HepG2 (cell line): ENCODE data around the gene ZNF582. TPM values are rescaled to one million over a fixed set of nuclear protein-coding genes. Genes with fewer than 3 reads are reported as not detected.

Experiments
- EHMT2 ChIP-seq: fragments of 200-600 bp; sonication (generic); IDR thresholded peaks from 2 replicates; pipeline ENCODE4 v1.7.0; 2017; ENCODE audit warnings: antibody characterized with exemption, low read depth, low read length, borderline replicate concordance
- ELF3 ChIP-seq: IDR thresholded peaks from 2 replicates; pipeline ENCODE4 v1.6.1; 2016; ENCODE audit warnings: missing genetic modification reagents, missing compliant biosample characterization
- HCFC1 ChIP-seq: fragments of 150-350 bp; IDR thresholded peaks from 2 replicates; pipeline ENCODE4 v1.6.1; 2014; ENCODE audit warnings: low read depth, low read length
- HHEX ChIP-seq: IDR thresholded peaks from 2 replicates; pipeline ENCODE4 v1.6.1; 2016; ENCODE audit warnings: control low read depth
- HNRNPK ChIP-seq: fragments of 200-400 bp; formaldehyde crosslinking; IDR thresholded peaks from 2 replicates; pipeline ENCODE4 v1.6.1; 2018; ENCODE audit warnings: low read length, low read depth, moderate library complexity, mild to moderate bottlenecking; ENCODE audit not compliant: poor library complexity, severe bottlenecking
- MAFG ChIP-seq: sonication (generic); formaldehyde crosslinking; IDR thresholded peaks from 2 replicates; pipeline ENCODE4 v1.5.1; 2020; ENCODE audit warnings: mild to moderate bottlenecking, missing genetic modification reagents
- MAZ ChIP-seq, 2 experiments: sonication (generic) in 1 of 2; formaldehyde crosslinking in 1 of 2; IDR thresholded peaks; 2 replicates each; pipeline versions ENCODE4 v1.5.0 to v1.6.1; 2012 to 2020; ENCODE audit warnings: low read depth in 2 of 2, mild to moderate bottlenecking in 2 of 2, borderline replicate concordance in 1 of 2, improper control_type of control experiment in 1 of 2, low read length in 1 of 2, missing genetic modification reagents in 1 of 2, moderate library complexity in 1 of 2
- PHF8 ChIP-seq: sonication (generic); formaldehyde crosslinking; IDR thresholded peaks from 2 replicates; pipeline ENCODE4 v1.5.0; 2020; ENCODE audit warnings: missing genetic modification reagents
- REPIN1 ChIP-seq: sonication (generic); formaldehyde crosslinking; IDR thresholded peaks from 2 replicates; pipeline ENCODE4 v1.8.0; 2022; ENCODE audit warnings: missing genetic modification reagents, low read depth, mild to moderate bottlenecking, borderline replicate concordance
- SAFB2 ChIP-seq: sonication (generic); formaldehyde crosslinking; IDR thresholded peaks from 2 replicates; pipeline ENCODE4 v1.5.1; 2020; ENCODE audit warnings: missing genetic modification reagents, low read depth, mild to moderate bottlenecking, borderline replicate concordance
- SALL2 ChIP-seq: sonication (generic); formaldehyde crosslinking; IDR thresholded peaks from 2 replicates; pipeline ENCODE4 v1.8.1; 2023; ENCODE audit warnings: mild to moderate bottlenecking, missing genetic modification reagents, inconsistent platforms
- TBP ChIP-seq: sonication (generic); formaldehyde crosslinking; IDR thresholded peaks from 2 replicates; pipeline ENCODE4 v1.5.0; 2020; ENCODE audit warnings: missing genetic modification reagents
- YEATS2 ChIP-seq: sonication (generic); formaldehyde crosslinking; IDR thresholded peaks from 2 replicates; pipeline ENCODE4 v1.4.0; 2020; ENCODE audit warnings: missing genetic modification reagents, borderline replicate concordance
- ZBTB20 ChIP-seq: sonication (generic); formaldehyde crosslinking; IDR thresholded peaks from 2 replicates; pipeline ENCODE4 v1.8.1; 2023; ENCODE audit warnings: missing genetic modification reagents, low read depth, mild to moderate bottlenecking, borderline replicate concordance
- ZNF136 ChIP-seq: sonication (generic); formaldehyde crosslinking; IDR thresholded peaks from 2 replicates; pipeline ENCODE4 v1.8.1; 2022; ENCODE audit warnings: low read depth, mild to moderate bottlenecking, moderate library complexity, missing genetic modification reagents
- ZNF143 ChIP-seq: sonication (generic); formaldehyde crosslinking; IDR thresholded peaks from 2 replicates; pipeline ENCODE4 v1.4.0; 2020; ENCODE audit warnings: missing genetic modification reagents
- ZNF224 ChIP-seq: sonication (generic); formaldehyde crosslinking; IDR thresholded peaks from 2 replicates; pipeline ENCODE4 v1.5.0; 2020; ENCODE audit warnings: mild to moderate bottlenecking, missing genetic modification reagents
- ZNF614 ChIP-seq: IDR thresholded peaks from 2 replicates; pipeline ENCODE4 v1.6.1; 2018; ENCODE audit warnings: missing biosample characterization, missing genetic modification reagents, inconsistent platforms, borderline replicate concordance
- polyA plus RNA-seq, 8 experiments: library from polyadenylated mRNA; depleted of rRNA in 3 of 8; stranded (reverse) in 7 of 8; unstranded in 1 of 8; fragments of >200 nt; fragmentation: Illumina TruSeq in 4 of 8; extraction: Trizol in 4 of 8; gene quantifications; 2 replicates each; pipeline versions ENCODE4 v1.2.1 to v1.2.3, GENCODE V29; 2011 to 2016; ENCODE audit warnings: low read depth in 4 of 8, missing spikeins in 1 of 8, mixed read lengths in 1 of 8; ENCODE audit not compliant: insufficient read depth in 1 of 8
- total RNA-seq, 5 experiments: library from RNA; depleted of rRNA; stranded (reverse); fragments of >200 nt; fragmentation: Illumina TruSeq; extraction: Trizol; gene quantifications; 2 replicates each; pipeline ENCODE4 v1.2.3, GENCODE V29; 2016; ENCODE audit warnings: low read depth in 1 of 5
- TF ChIP-seq, protein P1 (sequence below): sonication (generic); formaldehyde crosslinking; conservative IDR thresholded peaks from 2 replicates; pipeline ENCODE4 v1.4.0; 2020; ENCODE audit warnings: missing genetic modification reagents
- TF ChIP-seq, protein P2 (sequence below): sonication (generic); formaldehyde crosslinking; IDR thresholded peaks from 2 replicates; pipeline ENCODE4 v1.4.0; 2020; ENCODE audit warnings: missing genetic modification reagents
- TF ChIP-seq, protein P3 (sequence below): sonication (generic); formaldehyde crosslinking; conservative IDR thresholded peaks from 2 replicates; pipeline ENCODE4 v1.4.0; 2020; ENCODE audit warnings: mild to moderate bottlenecking, missing genetic modification reagents, moderate library complexity

The ZNF582 gene
- total and polyA plus RNA-seq, 2 of the 13 experiments (the other 11 are each of a cell fraction or from before 2014, with no cell fraction given): 0.83 to 1.6 TPM

DNA sequence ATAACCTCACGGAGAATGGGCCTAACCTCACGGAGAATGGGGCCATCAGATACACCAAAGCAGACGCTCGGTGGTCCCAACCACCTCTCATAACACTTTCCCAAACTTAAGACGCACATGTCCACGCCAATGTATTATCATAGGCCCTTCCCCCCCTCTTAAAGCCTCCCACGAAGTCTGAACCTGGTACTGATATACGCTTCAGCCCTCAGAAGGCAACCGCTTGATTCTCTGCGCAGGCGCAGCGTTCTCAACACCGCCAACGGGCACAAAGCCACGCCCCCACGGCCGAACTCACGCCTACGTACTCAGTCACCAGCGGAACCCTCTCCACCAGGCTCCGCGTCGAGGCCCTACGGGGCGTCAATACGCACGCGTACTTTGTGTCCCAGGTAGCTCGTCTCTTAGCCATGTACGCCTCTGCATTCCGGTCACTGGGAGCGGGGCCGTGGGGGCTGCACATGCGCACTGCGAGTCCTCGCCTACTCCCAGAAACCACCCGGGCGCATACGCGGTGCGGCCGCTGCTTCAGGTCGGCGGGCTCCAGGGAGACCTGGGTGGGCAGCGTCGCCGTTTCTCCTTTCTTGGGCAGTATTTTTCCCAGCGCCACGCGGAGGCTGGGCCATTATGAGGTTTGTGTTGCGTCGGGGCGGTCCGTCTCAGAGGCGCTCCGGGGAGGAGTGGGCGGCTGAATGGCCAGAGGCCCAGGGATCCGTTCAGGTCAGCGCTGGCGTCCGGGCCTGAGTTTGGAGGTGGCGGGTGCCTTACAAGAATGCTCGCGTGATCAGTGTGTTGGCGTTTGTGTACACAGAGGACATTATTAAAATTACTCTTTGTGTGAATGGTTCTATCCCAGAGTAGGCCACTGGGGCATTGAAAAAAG is 25.3 kb downstream of the ZNF582 start (continued):
- peak; percentile 84 for TF ChIP-seq PHF8
- TF ChIP-seq HNRNPK: no peak
- peak; percentile 81 for TF ChIP-seq ZNF143 (CRISPR knock-in tag)
- TF ChIP-seq HHEX: no peak
- 0 out of 2 replicates have a peak, but pooled peaks have one; percentile 28 for TF ChIP-seq ZNF224 (CRISPR knock-in tag)
- TF ChIP-seq, protein P1, sequence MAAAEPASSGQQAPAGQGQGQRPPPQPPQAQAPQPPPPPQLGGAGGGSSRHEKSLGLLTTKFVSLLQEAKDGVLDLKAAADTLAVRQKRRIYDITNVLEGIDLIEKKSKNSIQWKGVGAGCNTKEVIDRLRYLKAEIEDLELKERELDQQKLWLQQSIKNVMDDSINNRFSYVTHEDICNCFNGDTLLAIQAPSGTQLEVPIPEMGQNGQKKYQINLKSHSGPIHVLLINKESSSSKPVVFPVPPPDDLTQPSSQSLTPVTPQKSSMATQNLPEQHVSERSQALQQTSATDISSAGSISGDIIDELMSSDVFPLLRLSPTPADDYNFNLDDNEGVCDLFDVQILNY (CRISPR knock-in tag): no peak
- TF ChIP-seq, protein P2, sequence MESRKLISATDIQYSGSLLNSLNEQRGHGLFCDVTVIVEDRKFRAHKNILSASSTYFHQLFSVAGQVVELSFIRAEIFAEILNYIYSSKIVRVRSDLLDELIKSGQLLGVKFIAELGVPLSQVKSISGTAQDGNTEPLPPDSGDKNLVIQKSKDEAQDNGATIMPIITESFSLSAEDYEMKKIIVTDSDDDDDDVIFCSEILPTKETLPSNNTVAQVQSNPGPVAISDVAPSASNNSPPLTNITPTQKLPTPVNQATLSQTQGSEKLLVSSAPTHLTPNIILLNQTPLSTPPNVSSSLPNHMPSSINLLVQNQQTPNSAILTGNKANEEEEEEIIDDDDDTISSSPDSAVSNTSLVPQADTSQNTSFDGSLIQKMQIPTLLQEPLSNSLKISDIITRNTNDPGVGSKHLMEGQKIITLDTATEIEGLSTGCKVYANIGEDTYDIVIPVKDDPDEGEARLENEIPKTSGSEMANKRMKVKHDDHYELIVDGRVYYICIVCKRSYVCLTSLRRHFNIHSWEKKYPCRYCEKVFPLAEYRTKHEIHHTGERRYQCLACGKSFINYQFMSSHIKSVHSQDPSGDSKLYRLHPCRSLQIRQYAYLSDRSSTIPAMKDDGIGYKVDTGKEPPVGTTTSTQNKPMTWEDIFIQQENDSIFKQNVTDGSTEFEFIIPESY: 0 out of 2 replicates have a peak, but pooled peaks have one; percentile 5
- TF ChIP-seq ZBTB20 (CRISPR knock-in tag): no peak
- TF ChIP-seq MAFG: no peak
- TF ChIP-seq TBP (CRISPR knock-in tag): no peak
- TF ChIP-seq, protein P3, sequence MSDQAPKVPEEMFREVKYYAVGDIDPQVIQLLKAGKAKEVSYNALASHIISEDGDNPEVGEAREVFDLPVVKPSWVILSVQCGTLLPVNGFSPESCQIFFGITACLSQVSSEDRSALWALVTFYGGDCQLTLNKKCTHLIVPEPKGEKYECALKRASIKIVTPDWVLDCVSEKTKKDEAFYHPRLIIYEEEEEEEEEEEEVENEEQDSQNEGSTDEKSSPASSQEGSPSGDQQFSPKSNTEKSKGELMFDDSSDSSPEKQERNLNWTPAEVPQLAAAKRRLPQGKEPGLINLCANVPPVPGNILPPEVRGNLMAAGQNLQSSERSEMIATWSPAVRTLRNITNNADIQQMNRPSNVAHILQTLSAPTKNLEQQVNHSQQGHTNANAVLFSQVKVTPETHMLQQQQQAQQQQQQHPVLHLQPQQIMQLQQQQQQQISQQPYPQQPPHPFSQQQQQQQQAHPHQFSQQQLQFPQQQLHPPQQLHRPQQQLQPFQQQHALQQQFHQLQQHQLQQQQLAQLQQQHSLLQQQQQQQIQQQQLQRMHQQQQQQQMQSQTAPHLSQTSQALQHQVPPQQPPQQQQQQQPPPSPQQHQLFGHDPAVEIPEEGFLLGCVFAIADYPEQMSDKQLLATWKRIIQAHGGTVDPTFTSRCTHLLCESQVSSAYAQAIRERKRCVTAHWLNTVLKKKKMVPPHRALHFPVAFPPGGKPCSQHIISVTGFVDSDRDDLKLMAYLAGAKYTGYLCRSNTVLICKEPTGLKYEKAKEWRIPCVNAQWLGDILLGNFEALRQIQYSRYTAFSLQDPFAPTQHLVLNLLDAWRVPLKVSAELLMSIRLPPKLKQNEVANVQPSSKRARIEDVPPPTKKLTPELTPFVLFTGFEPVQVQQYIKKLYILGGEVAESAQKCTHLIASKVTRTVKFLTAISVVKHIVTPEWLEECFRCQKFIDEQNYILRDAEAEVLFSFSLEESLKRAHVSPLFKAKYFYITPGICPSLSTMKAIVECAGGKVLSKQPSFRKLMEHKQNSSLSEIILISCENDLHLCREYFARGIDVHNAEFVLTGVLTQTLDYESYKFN (CRISPR knock-in tag): no peak
- TF ChIP-seq SALL2: 0 out of 2 replicates have a peak, but pooled peaks have one; percentile 70
- TF ChIP-seq SAFB2 (CRISPR knock-in tag): 0 out of 2 replicates have a peak, but pooled peaks have one; percentile 71
- TF ChIP-seq REPIN1 (CRISPR knock-in tag): peak; percentile 29; the same call in 1 of the 2 replicates
- 0 out of 2 replicates have a peak, but pooled peaks have one; percentile 40 for TF ChIP-seq ZNF136 (CRISPR knock-in tag)
- TF ChIP-seq EHMT2: no peak
- TF ChIP-seq ELF3: no peak
- no peak for TF ChIP-seq HCFC1
- 0 out of 2 replicates have a peak, but pooled peaks have one; percentile 25 for TF ChIP-seq YEATS2 (CRISPR knock-in tag)
- TF ChIP-seq ZNF614 (CRISPR knock-in tag): 0 out of 2 replicates have a peak, but pooled peaks have one; percentile 19
- no peak for TF ChIP-seq MAZ (IDR thresholded peaks at IDR 0.05; ENCODE audit: borderline replicate concordance, low read depth, low read length)
- TF ChIP-seq MAZ (CRISPR knock-in tag; IDR thresholded peaks at IDR 0.05; ENCODE audit: low read depth): peak; percentile 49; the same call in 1 of the 2 replicates
